ENCODE measurements around the gene XKRX.

The XKRX gene

DNA sequence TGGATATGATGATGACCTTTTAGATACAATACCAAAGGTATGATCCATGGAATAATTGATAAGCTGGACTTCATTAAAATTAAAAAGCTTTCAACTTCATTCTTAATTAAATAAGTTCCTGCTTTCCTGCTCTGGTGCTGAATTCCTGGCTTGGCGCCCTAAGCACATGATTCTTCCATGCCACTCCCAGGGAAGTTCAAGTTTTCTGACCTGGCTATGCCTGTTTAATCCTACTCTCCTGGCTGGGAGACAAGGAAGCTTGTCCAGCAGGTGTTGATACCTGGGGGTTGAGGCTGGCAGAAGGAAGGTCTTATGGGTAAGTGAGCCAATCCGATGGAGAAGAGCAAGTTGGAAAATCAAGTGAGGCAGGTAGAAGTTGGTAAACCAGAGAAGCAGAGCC is 24.3 kb downstream of the XKRX start:
- Histone ChIP-seq H3K27ac (ENCODE audit: low read depth, low read length, severe bottlenecking) (no peak overlapping the region), H3K36me3 (ENCODE audit: control insufficient read depth, insufficient read depth, low read length) (no peaks in the 10 kb centered on the region), H3K4me1 (ENCODE audit: control insufficient read depth, insufficient read depth, low read length, poor library complexity, severe bottlenecking) (no peaks in the 10 kb centered on the region), H3K4me3 (ENCODE audit: extremely low read depth, insufficient read depth, low read length, poor library complexity, severe bottlenecking) (no peak overlapping the region), H3K9me3 (ENCODE audit: control insufficient read depth, low read length) (no peaks in the 10 kb centered on the region)
- WGBS, 2 experiments (ENCODE audit: insufficient coverage in 2 of 2), result 70 to 86% methylated on average over 2 of the region's 2 CpGs

DNA sequence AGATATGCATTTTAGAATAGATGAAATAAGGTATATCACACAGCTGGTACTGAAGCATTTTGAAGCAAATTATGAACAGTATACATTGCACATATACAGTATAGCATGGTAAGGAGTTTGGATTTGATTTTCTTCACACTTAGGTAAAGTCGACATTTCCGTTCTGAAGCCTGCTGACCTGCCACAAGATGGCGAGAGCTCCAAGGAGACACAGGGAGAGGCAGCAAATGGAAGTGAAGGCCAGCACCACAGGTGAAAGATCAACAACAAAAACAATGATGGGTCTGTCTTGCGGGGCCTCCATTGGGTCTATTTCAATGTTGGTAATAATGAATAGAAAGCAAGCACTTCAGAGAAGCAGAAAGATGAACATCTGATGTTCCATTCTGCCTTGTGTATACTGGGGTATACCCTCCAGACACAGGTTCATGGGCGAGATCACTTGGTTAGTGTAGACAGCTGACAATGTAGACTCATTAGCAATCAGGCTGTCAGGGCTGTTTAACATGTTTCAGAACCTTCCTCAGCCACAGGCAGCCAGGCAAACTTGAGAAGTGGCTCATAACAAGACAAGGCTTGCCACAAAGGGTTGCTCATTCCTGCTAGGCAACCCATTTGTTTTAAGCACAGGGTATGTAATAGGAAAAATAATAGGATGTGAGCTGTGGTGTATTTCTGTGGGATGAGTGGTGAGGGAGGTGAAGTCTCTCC is 33.2 kb downstream of the XKRX start:
- Histone ChIP-seq H3K4me3 (ENCODE audit: extremely low read depth, insufficient read depth, low read length, poor library complexity, severe bottlenecking) (no peak overlapping the region), H3K36me3 (ENCODE audit: control insufficient read depth, insufficient read depth, low read length) (no peaks in the 10 kb centered on the region), H3K4me1 (ENCODE audit: control insufficient read depth, insufficient read depth, low read length, poor library complexity, severe bottlenecking) (no peaks in the 10 kb centered on the region), H3K27ac (ENCODE audit: low read depth, low read length, severe bottlenecking) (no peak overlapping the region), H3K9me3 (ENCODE audit: control insufficient read depth, low read length) (no peaks in the 10 kb centered on the region)
- WGBS, 2 experiments (ENCODE audit: insufficient coverage in 2 of 2), result 0 to 50% methylated on average over 2 to 3 of the region's 5 CpGs

DNA sequence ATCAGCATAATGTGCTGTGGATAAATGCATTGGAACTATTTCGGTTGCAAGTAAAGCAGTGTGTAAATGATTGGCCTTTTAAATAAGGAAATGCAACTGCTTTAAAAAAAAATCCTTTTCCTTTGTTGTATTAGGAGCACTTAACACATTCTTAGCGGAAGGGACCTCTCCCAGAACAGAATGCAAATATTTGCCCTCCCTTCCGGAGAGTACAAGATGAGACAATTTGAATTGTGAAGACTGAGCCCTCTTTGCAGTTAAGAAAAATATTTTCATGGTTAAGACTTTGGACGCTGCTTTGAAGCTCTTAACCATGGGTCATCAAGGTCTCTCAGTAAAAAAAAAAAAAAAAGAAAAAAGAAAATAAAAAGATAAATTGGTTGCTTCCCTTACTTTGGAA is 45.1 kb downstream of the XKRX start:
- H3K9me3 ChIP-seq (ENCODE audit: control insufficient read depth, low read length), result no peaks in the 10 kb centered on the region
- no peak overlapping the region for H3K4me3 ChIP-seq (ENCODE audit: extremely low read depth, insufficient read depth, low read length, poor library complexity, severe bottlenecking)
- H3K36me3 ChIP-seq (ENCODE audit: control insufficient read depth, insufficient read depth, low read length), result no peaks in the 10 kb centered on the region
- no peak overlapping the region for H3K27ac ChIP-seq (ENCODE audit: low read depth, low read length, severe bottlenecking)
- H3K4me1 ChIP-seq (ENCODE audit: control insufficient read depth, insufficient read depth, low read length, poor library complexity, severe bottlenecking), result no peaks in the 10 kb centered on the region
- WGBS, 2 experiments (ENCODE audit: insufficient coverage in 2 of 2), result 80% methylated on average over 1 of the region's 4 CpGs; no CpG with 5 or more reads in 1 of the 2 experiments

DNA sequence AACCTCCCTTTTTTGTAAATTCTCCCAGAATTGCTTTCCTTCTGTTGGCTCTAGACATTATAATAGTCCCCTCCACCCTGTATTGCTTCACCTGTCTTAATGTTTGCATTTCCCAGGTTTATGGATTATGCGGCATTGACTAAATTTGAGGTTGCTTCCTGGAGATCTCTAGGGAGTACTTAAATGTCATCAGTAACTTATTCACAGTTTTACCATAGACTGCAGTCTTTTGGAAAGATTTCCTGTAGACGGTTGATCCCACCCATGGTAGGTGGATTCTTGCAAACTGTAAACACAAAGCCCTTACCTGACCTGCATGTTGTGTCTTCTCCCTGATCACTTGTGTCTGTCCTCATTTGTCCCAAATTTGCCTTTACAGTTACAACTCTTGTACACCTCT is 48.3 kb downstream of the XKRX start:
- Histone ChIP-seq H3K9me3 (ENCODE audit: control insufficient read depth, low read length) (no peaks in the 10 kb centered on the region), H3K4me3 (ENCODE audit: extremely low read depth, insufficient read depth, low read length, poor library complexity, severe bottlenecking) (no peak overlapping the region)
- WGBS, 2 experiments (ENCODE audit: insufficient coverage in 2 of 2), result 80% methylated on average over 1 of the region's 2 CpGs; no CpG with 5 or more reads in 1 of the 2 experiments

DNA sequence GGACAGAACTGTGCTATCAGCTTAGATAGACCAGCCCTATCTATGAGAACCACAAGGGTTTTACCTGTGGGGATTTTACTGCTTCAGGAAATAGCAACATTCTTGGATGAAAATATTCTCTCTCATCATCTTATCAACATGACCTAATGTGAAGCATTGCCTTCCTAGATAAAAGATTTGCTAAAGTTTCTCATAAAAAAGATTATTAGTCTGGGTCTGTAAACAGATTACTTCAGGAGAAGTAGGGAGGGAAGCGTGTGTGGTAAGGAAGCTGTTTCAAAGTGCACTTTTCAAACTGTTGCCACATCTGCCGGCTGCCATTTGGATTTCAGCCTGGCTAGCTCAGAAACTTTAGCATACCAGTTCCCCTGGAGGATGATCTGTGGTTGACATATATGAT is 54.4 kb downstream of the XKRX start, which contains the start of gene NOX1:
TSS of gene NOX1 (minus strand) at position 35 of the 400 bp plus-strand sequence. CDS start 220 bp downstream, outside the sequence.
- Histone ChIP-seq H3K4me1 (ENCODE audit: control insufficient read depth, insufficient read depth, low read length, poor library complexity, severe bottlenecking) (no peaks in the 10 kb centered on the region), H3K27ac (ENCODE audit: low read depth, low read length, severe bottlenecking) (no peak within 1 kb of the TSS), H3K4me3 (ENCODE audit: extremely low read depth, insufficient read depth, low read length, poor library complexity, severe bottlenecking) (no peak within 1 kb of the TSS), H3K36me3 (ENCODE audit: control insufficient read depth, insufficient read depth, low read length) (no peaks in the 10 kb centered on the region), H3K9me3 (ENCODE audit: control insufficient read depth, low read length) (no peaks in the 10 kb centered on the region)
- 94 to 100% methylated on average over 1 to 2 of the region's 2 CpGs for WGBS, 2 experiments (ENCODE audit: insufficient coverage in 2 of 2)

More for the DNA sequence above, 48.3 kb downstream of the XKRX start:
- Histone ChIP-seq H3K4me1 (ENCODE audit: control insufficient read depth, insufficient read depth, low read length, poor library complexity, severe bottlenecking) (no peaks in the 10 kb centered on the region), H3K27ac (ENCODE audit: low read depth, low read length, severe bottlenecking) (no peak overlapping the region), H3K36me3 (ENCODE audit: control insufficient read depth, insufficient read depth, low read length) (no peaks in the 10 kb centered on the region)

DNA sequence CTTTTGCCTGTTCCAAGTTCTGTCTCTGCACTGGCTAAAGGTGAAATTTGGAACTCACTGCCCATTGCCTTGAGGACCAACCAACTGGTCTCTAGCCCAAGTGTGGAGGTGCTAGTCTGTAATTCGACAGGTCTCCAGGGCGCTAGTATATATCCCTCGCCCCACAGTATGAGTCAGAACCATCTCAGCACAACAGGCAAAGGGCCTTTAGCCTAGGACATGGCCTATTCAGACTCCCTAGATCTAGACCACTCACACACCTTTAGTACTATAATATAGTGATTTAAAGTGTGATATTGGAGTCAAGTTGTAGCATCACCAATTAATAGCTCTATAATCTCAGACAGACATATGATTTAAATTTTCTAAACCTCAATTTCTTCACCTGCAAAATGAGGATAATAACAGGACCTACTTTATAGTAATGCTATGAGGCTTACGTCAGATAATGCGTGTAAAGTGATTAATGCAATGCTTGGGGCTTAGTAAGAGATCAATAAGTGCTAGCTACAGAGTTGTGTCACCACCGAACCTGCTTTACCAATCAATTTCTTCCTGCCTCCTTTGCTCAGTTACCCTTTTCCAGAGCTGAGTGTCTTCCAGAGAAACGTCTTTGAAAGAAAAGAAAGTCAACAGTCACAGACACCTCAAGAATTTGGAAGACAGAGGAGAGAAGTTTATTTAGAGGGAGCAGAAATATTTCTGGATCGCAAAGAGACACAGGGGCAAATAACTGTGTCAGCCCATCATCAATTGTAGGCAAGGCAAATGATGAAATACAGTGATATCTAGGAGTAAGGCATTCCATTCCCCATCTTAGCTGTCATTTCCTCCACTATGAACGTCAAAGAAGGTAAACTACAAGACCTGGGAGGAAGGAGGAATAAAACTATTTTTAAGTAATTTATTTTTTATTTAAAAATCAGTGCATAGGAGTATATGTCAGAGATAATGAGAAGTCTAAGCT is 56.8 kb downstream of the XKRX start:
- H3K27ac ChIP-seq (ENCODE audit: low read depth, low read length, severe bottlenecking), result no peak overlapping the region
- WGBS, 2 experiments (ENCODE audit: insufficient coverage in 2 of 2), result no CpG with 5 or more reads among the region's 9 CpGs
- no peak overlapping the region for H3K4me3 ChIP-seq (ENCODE audit: extremely low read depth, insufficient read depth, low read length, poor library complexity, severe bottlenecking)
- no peaks in the 10 kb centered on the region for H3K4me1 ChIP-seq (ENCODE audit: control insufficient read depth, insufficient read depth, low read length, poor library complexity, severe bottlenecking)
- H3K36me3 ChIP-seq (ENCODE audit: control insufficient read depth, insufficient read depth, low read length), result no peaks in the 10 kb centered on the region
- no peaks in the 10 kb centered on the region for H3K9me3 ChIP-seq (ENCODE audit: control insufficient read depth, low read length)

DNA sequence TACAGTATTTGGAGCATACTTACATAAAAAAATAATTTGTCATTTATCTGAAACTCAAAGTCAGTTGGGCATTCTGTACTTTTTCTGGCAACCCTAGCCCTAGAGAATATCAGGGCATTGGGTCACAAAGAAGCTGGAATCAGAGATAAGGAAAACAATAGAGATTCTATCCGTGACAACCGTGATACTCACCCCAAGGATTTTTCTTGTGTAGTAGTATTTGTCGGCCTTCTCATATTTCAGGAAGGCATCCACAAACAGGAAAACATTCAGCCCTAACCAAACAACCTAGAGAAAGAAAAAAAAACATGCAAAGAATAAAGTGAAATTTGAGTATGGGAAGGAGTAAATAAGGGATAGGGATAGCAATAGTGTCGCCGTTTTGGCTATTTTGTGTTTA is 58.2 kb downstream of the XKRX start:
- no peak overlapping the region for H3K4me3 ChIP-seq (ENCODE audit: extremely low read depth, insufficient read depth, low read length, poor library complexity, severe bottlenecking)
- no peaks in the 10 kb centered on the region for H3K9me3 ChIP-seq (ENCODE audit: control insufficient read depth, low read length)
- no peaks in the 10 kb centered on the region for H3K36me3 ChIP-seq (ENCODE audit: control insufficient read depth, insufficient read depth, low read length)
- H3K4me1 ChIP-seq (ENCODE audit: control insufficient read depth, insufficient read depth, low read length, poor library complexity, severe bottlenecking), result peaks cover under 1% of the 10 kb centered on the region
- 79 to 83% methylated on average over 2 of the region's 5 CpGs for WGBS, 2 experiments (ENCODE audit: insufficient coverage in 2 of 2)
- H3K27ac ChIP-seq (ENCODE audit: low read depth, low read length, severe bottlenecking), result no peak overlapping the region

DNA sequence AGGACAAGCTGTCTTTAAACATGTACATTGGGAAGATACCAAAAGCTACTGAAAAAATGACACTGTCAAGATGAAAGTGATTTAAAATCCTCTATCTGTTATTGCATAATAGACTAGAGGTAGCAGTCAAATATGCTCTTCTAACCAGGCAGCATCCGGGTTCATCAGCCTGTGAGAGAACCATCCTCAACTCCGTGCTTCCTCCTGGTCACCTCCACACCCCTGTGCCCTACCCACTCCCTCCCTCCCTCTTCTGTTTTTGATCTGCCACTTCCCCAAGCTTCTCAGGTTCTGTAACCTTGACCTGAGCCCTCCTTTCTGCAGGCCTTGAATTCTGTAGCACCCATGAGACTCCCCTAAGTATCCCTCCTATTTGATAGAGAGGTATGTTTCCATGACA is 60.4 kb downstream of the XKRX start:
- H3K4me3 ChIP-seq (ENCODE audit: extremely low read depth, insufficient read depth, low read length, poor library complexity, severe bottlenecking), result no peak overlapping the region

DNA sequence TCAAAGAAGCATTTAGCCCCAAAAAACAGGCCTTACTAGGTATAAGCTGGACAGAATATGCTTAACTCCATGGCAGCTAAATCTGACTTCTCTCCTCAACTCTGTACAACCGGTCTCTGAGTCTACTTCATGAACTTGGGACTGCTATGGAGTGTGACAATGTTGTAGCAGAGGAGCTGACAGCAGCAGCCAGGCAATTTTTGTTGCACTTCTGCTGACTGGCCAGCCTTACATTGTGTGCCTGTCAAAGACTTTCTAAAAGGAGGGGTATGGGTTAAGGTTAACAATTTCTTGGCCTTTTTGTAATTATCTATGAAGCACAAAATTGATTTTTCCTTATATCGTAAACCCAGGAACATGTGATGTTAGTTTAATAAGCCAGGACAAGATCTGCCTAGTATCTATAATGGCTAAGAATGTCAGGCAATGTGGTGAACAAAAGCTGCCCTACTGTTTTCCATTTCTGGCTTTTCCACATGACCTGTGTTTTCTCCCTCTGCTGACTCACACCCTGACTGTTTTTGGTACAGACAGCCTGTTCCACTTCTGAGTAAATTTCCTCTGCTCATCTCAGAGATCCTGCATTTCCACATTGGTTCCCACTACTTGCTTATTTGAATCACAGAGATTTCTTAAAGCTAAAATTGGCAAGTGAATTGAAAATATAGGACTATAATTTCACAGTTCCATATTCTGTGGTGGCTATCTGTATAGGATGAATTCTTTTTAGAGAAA is 63.9 kb downstream of the XKRX start:
- Histone ChIP-seq H3K4me3 (ENCODE audit: extremely low read depth, insufficient read depth, low read length, poor library complexity, severe bottlenecking) (no peak overlapping the region), H3K4me1 (ENCODE audit: control insufficient read depth, insufficient read depth, low read length, poor library complexity, severe bottlenecking) (peaks cover 8% of the 10 kb centered on the region), H3K27ac (ENCODE audit: low read depth, low read length, severe bottlenecking) (peak overlapping the region; percentile 57), H3K9me3 (ENCODE audit: control insufficient read depth, low read length) (no peaks in the 10 kb centered on the region), H3K36me3 (ENCODE audit: control insufficient read depth, insufficient read depth, low read length) (no peaks in the 10 kb centered on the region)
- WGBS, 2 experiments (ENCODE audit: insufficient coverage in 2 of 2), result no CpG with 5 or more reads among the region's 2 CpGs

More for the DNA sequence above, 60.4 kb downstream of the XKRX start:
- H3K9me3 ChIP-seq (ENCODE audit: control insufficient read depth, low read length), result no peaks in the 10 kb centered on the region
- WGBS, 2 experiments (ENCODE audit: insufficient coverage in 2 of 2), result no CpG with 5 or more reads among the region's 2 CpGs
- peaks cover 8% of the 10 kb centered on the region for H3K4me1 ChIP-seq (ENCODE audit: control insufficient read depth, insufficient read depth, low read length, poor library complexity, severe bottlenecking)
- H3K27ac ChIP-seq (ENCODE audit: low read depth, low read length, severe bottlenecking), result no peak overlapping the region
- no peaks in the 10 kb centered on the region for H3K36me3 ChIP-seq (ENCODE audit: control insufficient read depth, insufficient read depth, low read length)

Measured in mesodermal cell (in vitro differentiated cells).